GM12878 (cell line): ENCODE measurements around the gene CRTC2. TPM values are rescaled to one million over a fixed set of nuclear protein-coding genes. Genes with fewer than 3 reads are reported as not detected.
"Not testable (repeated sequence)": the region's sequence is repeated elsewhere in the genome, so short reads cannot be mapped to it uniquely, and the experiment has no call there.

ENCODE experiments used
- ATAC-seq: fragments of 200-7000 bp; cut with Tn5 transposase; 3 replicates; pipeline ENCODE4 v1.9.1; 2020; ENCODE audit warnings: mild to moderate bottlenecking, moderate library complexity
- BruUV-seq: library from RNA; stranded (reverse); fragments of 400-500 nt; replicated peaks from 2 replicates; lab custom pipeline; 2021; lab: Mats Ljungman, UMichigan
- CTCF ChIA-PET: fragments of 300-600 bp; sonication (Branson Sonifier 250); formaldehyde crosslinking; extraction: SDS; loops from one replicate; lab custom pipeline; 2021; ENCODE audit warnings: inconsistent platforms; lab: Yijun Ruan, JAX
- POLR2A ChIA-PET: fragments of 350-600 bp; formaldehyde crosslinking; extraction: SDS; loops from one replicate; lab custom pipeline; 2021; ENCODE audit warnings: inconsistent platforms; lab: Charles Lee
- RAD21 ChIA-PET: fragments of 300-600 bp; sonication (Branson Sonifier 250); formaldehyde crosslinking; loops from one replicate; lab custom pipeline; 2023; ENCODE audit warnings: antibody characterized with exemption; ENCODE audit not compliant: unreplicated experiment; lab: Charles Lee
- SMC1A ChIA-PET: fragments of 300-600 bp; sonication (Branson Sonifier 250); formaldehyde crosslinking; loops from one replicate; lab custom pipeline; 2023; ENCODE audit not compliant: unreplicated experiment, uncharacterized antibody; lab: Charles Lee
- DNase-seq: peaks from one replicate; pipeline ENCODE4 v3.0.0-alpha.2; 2011; ENCODE audit warnings: low read depth, low spot score
- FAIRE-seq: peaks from 3 replicates; lab custom pipeline; 2011; peaks lifted over from hg19 to GRCh38; lab: Jason Lieb, UNC
- H2AFZ ChIP-seq: 2 replicates; pipeline ENCODE4 v1.6.0; 2011; ENCODE audit warnings: low read depth, low read length, control low read depth; ENCODE audit not compliant: control insufficient read depth
- H3K27ac ChIP-seq: 2 replicates; pipeline ENCODE4 v1.5.1; 2011; ENCODE audit warnings: control low read depth; ENCODE audit not compliant: control insufficient read depth, insufficient read depth
- H3K27me3 ChIP-seq, 2 experiments: replicated peaks in 1 of 2; 2 replicates each; pipeline versions ENCODE4 v1.6.0 to v1.6.1; 2011; ENCODE audit warnings: low read length in 1 of 2; ENCODE audit not compliant: control insufficient read depth in 2 of 2, insufficient read depth in 2 of 2
- H3K36me3 ChIP-seq, 2 experiments: 2 replicates each; pipeline ENCODE4 v1.5.1; 2011; ENCODE audit warnings: low read length in 1 of 2; ENCODE audit not compliant: control insufficient read depth in 2 of 2, insufficient read depth in 2 of 2
- H3K4me1 ChIP-seq: 2 replicates; pipeline ENCODE4 v1.6.1; 2011; ENCODE audit warnings: mild to moderate bottlenecking, low read length, moderate library complexity, mixed read lengths; ENCODE audit not compliant: control insufficient read depth, insufficient read depth
- H3K4me2 ChIP-seq: 2 replicates; pipeline ENCODE4 v1.6.0; 2011; ENCODE audit warnings: control low read depth; ENCODE audit not compliant: control insufficient read depth, insufficient read depth
- H3K4me3 ChIP-seq: fragments of 200-600 bp; sonication (generic); 2 replicates; pipeline ENCODE4 v1.5.1; 2016
- H3K79me2 ChIP-seq: 2 replicates; pipeline ENCODE4 v1.6.0; 2011; ENCODE audit warnings: low read length; ENCODE audit not compliant: control insufficient read depth, insufficient read depth
- H3K9ac ChIP-seq: 2 replicates; pipeline ENCODE4 v1.8.0; 2011; ENCODE audit warnings: low read length, control low read depth, mixed read lengths; ENCODE audit not compliant: control insufficient read depth, insufficient read depth
- H3K9me3 ChIP-seq: replicated peaks from 3 replicates; pipeline ENCODE4 v1.5.1; 2011; ENCODE audit warnings: mild to moderate bottlenecking, low read length; ENCODE audit not compliant: control insufficient read depth, insufficient read depth
- H4K20me1 ChIP-seq: 2 replicates; pipeline ENCODE4 v1.6.0; 2011; ENCODE audit not compliant: control insufficient read depth, insufficient read depth
- SMARCA5 ChIP-seq: fragments of 450-650 bp; IDR thresholded peaks from 2 replicates; pipeline ENCODE4 v1.6.1; 2017; ENCODE audit warnings: mild to moderate bottlenecking
- SREBF1 ChIP-seq: IDR thresholded peaks from 2 replicates; pipeline ENCODE4 v1.6.1; 2012; ENCODE audit warnings: mild to moderate bottlenecking, low read length
- ZNF24 ChIP-seq: fragments of 450-650 bp; IDR thresholded peaks from 2 replicates; pipeline ENCODE4 v1.6.1; 2017; ENCODE audit warnings: antibody characterized with exemption, mild to moderate bottlenecking
- WGBS: methylation state at CpG from one replicate; pipeline ENCODE4 v1.1.6; 2016; ENCODE audit warnings: low lambda C conversion rate; ENCODE audit not compliant: insufficient replicate concordance, insufficient coverage; ENCODE audit errors: missing lambda C conversion rate; 5-methylcytosine and 5-hydroxymethylcytosine counted together
- in situ Hi-C: fragments of 300-500 bp; cut with MboI; formaldehyde crosslinking; loops from 9 replicates; pipeline ENCODE4 v1.14.3; 2018; ENCODE audit warnings: mixed read lengths
- intact Hi-C: fragments of 100-400 bp; cut with micrococcal nuclease; formaldehyde crosslinking; loops from one replicate; pipeline ENCODE4 v1.14.2; 2022; ENCODE audit not compliant: unreplicated experiment
- polyA plus RNA-seq, 11 experiments: library from polyadenylated mRNA; depleted of rRNA in 4 of 11; unstranded in 6 of 11; stranded (reverse) in 5 of 11; fragments of >200 nt; fragmentation: Nextera tagmentation in 4 of 11; fragmentation: Illumina TruSeq in 1 of 11; extraction: Ambion mirVana in 4 of 11; extraction: Trizol in 1 of 11; gene quantifications; 1 replicate in 1 of 11; 2 replicates in 10 of 11; pipeline versions ENCODE4 v1.2.1 to v1.2.3, GENCODE V29; 2011 to 2016; ENCODE audit warnings: inconsistent platforms in 2 of 11, missing spikeins in 2 of 11, low read depth in 1 of 11
- total RNA-seq, 4 experiments: library from RNA; depleted of rRNA in 3 of 4; stranded (reverse); fragments of >200 nt in 3 of 4; fragmentation: Illumina TruSeq in 1 of 4; extraction: Trizol in 1 of 4; gene quantifications; 2 replicates each; pipeline versions ENCODE4 v1.2.1 to v1.2.3, GENCODE V29; 2013 to 2021

The CRTC2 gene
- total and polyA plus RNA-seq, 10 of the 15 experiments (the other 5 are each of a cell fraction or from before 2014, with no cell fraction given) = 5.1 to 57.9 (median 32.7) TPM

- 68% methylated on average over 4 of the region's 4 CpGs for WGBS
- CTCF ChIA-PET = no interaction called here
- no peak for FAIRE-seq
These were observed 42.0 kb upstream of the CRTC2 start for GRCh38 chr1:154000420-154000819.

DNA sequence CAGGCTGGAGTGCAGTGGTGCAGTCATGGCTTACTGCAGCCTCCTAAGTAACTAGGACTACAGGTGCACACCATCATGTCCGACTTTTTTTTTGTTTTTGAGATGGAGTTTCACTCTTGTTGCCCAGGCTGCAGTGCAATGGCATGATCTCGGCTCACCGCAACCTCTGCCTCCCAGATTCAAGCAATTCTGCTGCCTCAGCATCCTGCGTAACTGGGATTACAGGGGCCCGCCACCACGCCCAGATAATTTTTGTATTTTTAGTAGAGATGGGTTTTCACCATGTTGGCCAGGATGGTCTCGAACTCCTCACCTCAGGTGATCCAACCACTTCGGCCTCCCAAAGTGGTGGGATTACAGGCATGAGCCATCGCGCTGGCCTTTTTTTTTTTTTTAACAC, 38.5 kb upstream of the CRTC2 start:
- H3K36me3 ChIP-seq = peaks cover 0 to 14% of the 10 kb centered on the region in 2 experiments; a peak in 3 of 4 replicates
- CTCF ChIA-PET, H3K9ac ChIP-seq, DNase-seq, H3K27ac ChIP-seq, H3K4me3 ChIP-seq, H3K4me1 ChIP-seq, H3K27me3 ChIP-seq, H4K20me1 ChIP-seq, BruUV-seq, FAIRE-seq, intact Hi-C loops, H3K9me3 ChIP-seq, POLR2A ChIA-PET, RAD21 ChIA-PET, H2AFZ ChIP-seq, SMC1A ChIA-PET, H3K4me2 ChIP-seq, ATAC-seq: not testable (repeated sequence)
- 89% methylated on average over 10 of the region's 10 CpGs for WGBS
- in situ Hi-C loops = loop anchor here (10.0 kb wide), 1 partner anchor 492 kb away; no protein-coding TSS in a partner anchor
- H3K79me2 ChIP-seq = peaks cover 11% of the 10 kb centered on the region

More at GRCh38 chr1:154000420-154000819, 42.0 kb upstream of the CRTC2 start:
- Histone ChIP-seq H3K36me3 (no peaks in the 10 kb centered on the region), H3K9ac (no peak overlapping the region), H3K27ac (no peak overlapping the region), H3K4me1 (no peaks in the 10 kb centered on the region), H3K27me3 (no peaks in the 10 kb centered on the region), H2AFZ (no peak overlapping the region), H3K4me3 (no peak overlapping the region), H3K9me3 (no peaks in the 10 kb centered on the region), H3K4me2 (no peak overlapping the region), H4K20me1 (no peaks in the 10 kb centered on the region), H3K79me2 (no peaks in the 10 kb centered on the region)
- intact Hi-C loops (no loop called here), in situ Hi-C loops (no loop called here)
- ATAC-seq = no peak
- TF ChIP-seq SMARCA5 (no peak), ZNF24 (no peak), SREBF1 (no peak)
- no peak for DNase-seq
- ChIA-PET SMC1A (no interaction called here), RAD21 (no interaction called here), POLR2A (interaction anchor here (2.3 kb wide), 1 partner anchor 10 kb away, joined by 11 read pairs; the partner anchor contains the start of gene RPS27)
- no TSS peak for BruUV-seq
